Measurements from ENCODE around the gene DPPA4.

DPPA4 gene

DNA sequence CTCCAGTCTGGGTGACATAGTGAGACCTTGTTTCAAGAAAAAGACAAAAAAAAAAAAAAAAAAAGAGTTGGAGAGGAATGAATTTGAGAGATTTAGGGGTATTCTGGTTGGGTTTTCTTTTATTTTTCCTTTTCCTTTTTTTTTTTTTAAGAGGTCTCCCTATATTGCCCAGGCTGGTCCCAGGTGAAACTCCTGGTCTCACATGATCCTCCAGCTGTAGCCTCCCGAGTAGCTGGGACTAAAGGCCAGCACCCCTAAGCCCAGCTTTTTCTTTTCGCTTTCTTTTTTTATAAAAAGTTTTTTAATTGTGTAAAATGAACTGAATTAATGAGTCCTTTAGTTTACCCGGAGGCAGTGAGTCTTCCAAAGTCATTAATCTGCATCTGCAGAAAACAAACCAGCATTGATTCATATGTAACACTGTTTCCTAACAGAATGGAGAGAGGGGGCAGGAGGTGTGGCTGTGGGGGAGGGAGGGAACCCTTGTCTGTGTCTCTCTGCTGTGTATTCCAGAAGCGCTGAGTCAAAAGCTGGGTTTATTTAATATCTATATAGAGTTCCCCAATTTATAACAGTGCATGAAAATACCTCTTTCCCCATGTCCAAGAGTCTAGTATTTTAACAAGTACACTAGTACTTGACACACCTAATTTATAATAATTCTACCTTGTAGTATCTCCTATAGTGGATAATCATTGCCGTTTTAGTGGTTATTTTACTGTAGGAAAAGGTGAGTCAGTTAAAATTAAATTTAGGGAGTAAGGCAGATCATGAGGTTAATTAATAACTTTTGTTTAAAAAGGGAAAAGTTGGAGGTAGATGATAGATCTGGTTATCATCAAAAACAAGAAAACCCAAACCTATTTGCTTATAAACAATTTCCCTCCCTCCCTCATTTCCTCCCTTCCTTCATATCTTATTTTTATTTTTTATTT is 2.6 kb upstream of the DPPA4 start:
- Histone ChIP-seq H3K4me3 (no peak overlapping the region), H3K27ac (no peak overlapping the region)

DNA sequence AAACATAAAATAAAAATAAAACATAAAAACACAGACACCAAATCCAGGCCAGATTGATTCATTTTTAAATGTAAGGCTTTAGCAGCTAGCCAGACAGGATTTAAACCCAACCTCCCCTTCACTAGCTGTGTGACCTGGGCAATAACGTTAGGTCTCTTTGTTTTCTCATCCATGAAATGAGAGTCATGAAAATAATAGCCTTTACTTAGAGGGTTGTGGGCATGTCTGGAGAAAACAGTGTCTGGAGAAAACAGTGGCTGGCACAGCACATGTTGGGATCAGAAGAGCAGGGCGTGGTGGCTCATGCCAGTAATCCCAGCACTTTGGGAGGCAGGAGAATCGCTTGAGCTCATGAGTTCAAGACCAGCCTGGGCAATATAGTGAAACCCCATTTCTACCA is 1.9 kb upstream of the DPPA4 start:
- no peak overlapping the region for H3K27ac ChIP-seq
- no peak overlapping the region for H3K4me3 ChIP-seq

DNA sequence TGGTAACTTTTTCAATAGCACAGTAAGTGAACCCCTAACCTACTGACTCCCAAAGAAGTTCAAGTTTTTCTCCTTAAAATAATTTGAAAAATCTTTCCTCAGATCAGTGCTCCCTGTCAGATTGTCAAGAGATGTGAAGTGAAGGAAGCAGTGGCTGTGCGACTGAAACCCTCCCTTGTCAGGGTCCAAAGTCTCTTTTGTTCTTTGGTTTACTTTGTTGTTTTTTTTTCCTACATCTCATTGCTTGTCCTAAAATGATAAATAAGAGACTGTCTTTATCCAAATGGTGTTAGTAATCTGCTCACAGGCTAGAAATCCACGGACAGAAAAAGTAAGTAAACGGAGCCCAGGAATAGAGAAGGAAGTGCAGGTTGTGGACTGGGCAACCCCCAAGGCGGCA is 976 bp upstream of the DPPA4 start:
- Histone ChIP-seq H3K4me3 (no peak overlapping the region), H3K27ac (no peak overlapping the region)

DNA sequence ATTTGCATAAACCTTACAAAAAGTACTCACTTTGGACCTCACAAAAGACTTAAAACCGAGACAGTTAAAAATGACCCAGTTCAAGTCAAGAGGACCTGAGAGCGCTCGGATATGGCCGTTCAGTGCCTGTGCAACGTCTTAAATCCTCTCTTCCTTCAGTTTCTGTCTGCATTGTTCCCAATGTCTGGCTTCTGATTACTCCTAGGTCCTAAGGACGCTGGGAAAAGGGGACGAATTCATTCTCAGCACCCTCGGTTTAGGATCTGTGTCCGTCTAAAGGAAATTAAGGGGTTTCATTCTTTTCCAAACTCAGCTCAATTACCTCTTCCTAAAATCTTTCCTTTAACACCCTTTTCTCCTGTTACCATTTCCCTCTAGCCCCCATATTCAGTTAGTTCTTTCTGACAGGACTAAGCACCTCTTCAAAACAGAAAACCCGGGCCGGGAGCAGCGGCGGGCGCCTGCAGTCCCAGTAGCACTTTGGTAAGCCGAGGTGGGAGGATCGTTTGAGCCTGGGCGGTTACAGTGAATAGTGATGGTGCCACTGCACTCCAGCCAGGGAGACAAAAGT is 970 bp downstream of the DPPA4 start:
- peak overlapping the region in 4 of 7 experiments; percentile 4 to 27 (median 16) for H3K4me3 ChIP-seq

DNA sequence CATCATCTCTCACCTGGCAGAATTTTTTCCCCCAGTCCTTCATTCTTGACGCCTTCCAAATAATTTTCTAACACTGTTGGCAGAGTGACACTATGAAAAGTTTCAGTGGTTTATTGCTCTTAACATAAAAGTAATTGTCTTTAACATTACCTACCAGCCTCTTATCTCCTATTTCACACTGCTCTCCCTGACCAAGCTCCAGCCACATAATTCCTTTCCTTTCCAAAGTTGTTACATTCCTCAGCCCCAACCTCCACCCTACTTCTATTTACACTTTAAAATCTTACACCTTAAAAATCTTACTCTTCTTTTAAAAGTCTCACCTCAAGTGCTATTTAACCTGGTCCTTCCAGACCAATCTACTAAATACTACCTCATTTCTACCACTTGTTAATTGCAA is 2.8 kb downstream of the DPPA4 start:
- Histone ChIP-seq H3K27ac (no peak overlapping the region), H3K4me3 (no peak overlapping the region)

More for the DNA sequence above, 970 bp downstream of the DPPA4 start:
- H3K27ac ChIP-seq = no peak overlapping the region

DNA sequence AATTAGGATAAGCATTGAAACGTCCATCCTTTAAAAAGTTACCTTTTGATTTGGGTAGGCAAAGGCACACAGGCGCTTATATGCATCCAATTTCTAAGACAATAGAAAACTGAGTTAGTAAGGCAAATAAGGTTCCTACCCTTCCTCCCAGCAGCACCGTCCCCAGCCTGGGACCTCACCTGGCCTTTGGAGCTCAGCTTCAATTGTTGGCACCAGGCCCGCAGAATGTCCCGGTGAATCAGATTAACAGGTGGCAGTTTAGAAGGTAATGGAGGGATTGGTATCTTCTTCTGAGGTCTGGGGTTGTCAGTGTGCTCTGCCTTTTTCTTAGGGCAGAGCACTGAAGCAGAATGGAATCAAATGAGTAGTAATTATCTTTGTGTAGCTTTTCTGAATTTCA is 5.7 kb downstream of the DPPA4 start:
- Histone ChIP-seq H3K4me3 (no peak overlapping the region), H3K27ac (no peak overlapping the region)

DNA sequence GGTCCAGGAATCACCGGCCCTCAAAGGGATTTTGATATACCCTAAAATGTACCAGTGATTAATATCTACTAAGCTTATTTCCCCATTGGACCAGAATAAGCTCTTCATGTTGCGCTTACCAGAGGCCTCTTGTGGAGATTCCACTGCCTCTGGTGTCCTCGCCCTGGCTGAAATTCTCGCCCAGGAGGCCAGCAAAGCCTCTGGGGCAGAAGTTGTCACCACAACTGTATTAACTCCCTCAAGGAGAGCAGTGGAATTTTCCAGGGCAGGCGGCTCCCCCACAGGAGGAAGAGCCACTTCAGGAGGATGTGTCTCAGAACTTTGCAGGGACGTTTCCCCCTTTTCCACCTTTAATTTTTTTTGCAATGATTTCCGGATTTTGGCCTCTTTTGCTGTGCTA is 6.9 kb downstream of the DPPA4 start:
- Histone ChIP-seq H3K4me3 (no peak overlapping the region), H3K27ac (no peak overlapping the region)

DNA sequence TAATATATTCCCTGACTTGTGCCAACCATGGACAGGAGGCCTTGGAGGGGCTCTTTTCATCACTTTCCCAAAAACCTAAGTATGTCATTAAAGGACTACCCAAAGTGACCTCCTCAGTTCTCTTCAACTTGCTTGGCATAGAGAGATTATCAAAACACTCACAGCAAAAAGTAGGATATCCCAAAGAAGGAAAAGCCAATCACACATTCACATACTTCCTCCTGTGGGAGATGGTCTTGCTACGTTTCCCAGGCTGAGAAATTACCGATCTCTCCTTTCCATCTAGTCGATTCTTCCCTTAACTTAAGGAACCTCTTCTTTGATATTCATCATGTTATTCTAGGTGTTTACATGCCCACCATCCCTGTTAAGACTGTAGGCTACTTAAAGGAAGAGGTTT is 9.1 kb downstream of the DPPA4 start:
- H3K27ac ChIP-seq = no peak overlapping the region
- H3K4me3 ChIP-seq = no peak overlapping the region

DNA sequence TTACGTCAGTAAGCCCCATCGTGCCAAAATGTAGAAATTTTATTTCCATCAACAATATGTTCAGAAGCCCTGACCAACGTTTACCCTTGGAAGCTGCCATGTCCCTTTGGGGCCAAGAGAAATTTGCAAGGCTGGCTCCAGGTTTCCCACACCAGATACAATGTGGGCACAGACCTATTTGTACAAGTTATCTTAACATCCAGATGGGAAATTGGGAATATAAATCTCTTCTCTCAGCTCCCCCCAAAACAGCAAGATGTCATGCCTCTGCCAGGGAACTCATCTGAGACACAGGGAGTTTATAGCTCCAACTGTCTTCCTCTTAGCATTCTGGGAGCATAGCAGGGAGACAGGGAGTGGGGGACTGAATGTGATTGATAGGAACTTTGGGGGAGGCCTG is 11.7 kb downstream of the DPPA4 start:
- H3K4me3 ChIP-seq = no peak overlapping the region
- no peak overlapping the region for H3K27ac ChIP-seq

DNA sequence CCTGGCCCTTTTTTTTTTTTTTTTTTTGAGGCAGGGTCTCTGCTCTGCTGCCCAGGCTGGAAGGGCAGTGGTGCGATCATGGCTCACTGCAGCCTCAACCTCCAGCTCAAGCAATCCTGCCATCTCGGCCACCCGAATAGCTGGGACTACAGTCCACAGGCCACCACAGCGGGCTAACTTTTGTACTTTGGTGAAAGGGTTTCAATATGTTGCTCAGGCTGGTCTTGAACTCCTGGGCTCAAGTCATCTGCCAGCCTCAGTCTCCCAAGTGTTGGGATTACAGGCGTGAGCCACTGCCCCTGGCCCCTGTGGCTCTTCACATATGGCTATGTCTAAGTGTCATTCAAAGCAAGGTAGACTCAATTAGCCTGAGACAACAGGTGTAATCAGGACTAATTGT is 12.2 kb downstream of the DPPA4 start:
- Histone ChIP-seq H3K4me3 (no peak overlapping the region), H3K27ac (no peak overlapping the region)

DNA sequence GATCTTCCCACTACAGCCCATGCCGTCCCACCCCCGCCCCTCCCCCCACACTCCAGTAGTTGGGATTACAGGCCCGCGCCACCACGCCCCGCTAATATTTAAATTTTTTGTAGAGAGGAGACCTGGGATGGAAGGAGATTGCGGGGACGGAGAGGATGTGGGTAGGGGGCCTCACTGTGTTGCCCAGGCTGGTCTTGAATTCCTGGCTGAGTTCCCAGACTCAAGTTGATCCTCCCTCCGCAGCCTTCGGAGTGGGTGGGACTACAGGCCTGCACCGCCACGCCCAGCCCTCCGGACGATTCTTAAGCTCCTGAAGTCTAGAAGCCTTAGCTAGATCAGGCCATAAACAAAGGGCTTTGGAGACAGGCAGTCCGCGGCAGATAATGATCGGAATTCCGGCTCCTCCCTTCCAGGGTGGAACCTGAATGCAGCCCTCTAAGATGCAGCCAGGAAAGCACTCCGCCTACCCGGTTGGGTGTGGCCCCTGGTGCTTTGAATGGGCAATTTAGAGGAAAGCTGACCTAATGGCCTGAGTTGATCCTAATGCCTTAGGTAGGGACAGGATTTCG is 21.1 kb downstream of the DPPA4 start, which contains the start of gene DPPA2:
Gene DPPA2 (minus strand): TSS at position 356 of the 569 bp plus-strand sequence. CDS start 1,975 bp downstream, outside the sequence.
- H3K27ac ChIP-seq = no peak within 1 kb of the TSS

DNA sequence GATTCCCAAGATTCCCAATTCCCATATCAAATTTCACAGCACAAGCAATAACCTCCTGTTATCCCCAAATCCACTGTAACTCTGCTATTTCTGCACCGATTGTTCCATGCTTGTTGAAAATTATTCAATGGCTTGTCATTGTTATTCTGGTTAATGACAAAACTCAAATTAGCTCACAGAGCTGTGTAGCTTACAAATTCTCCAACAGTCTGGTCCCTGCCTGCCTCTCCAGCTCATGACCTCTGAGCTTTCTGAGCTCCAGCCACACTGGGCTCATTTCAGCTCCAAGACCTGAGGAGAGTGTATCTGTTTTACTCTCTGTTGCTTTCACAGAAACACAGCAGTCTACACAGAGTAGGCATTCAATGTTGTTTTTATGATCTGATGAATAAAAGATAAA is 24.3 kb downstream of the DPPA4 start:
- no peak overlapping the region for H3K4me3 ChIP-seq
- H3K27ac ChIP-seq = no peak overlapping the region

More for the DNA sequence above, 21.1 kb downstream of the DPPA4 start, which contains the start of gene DPPA2:
- no peak within 1 kb of the TSS for H3K4me3 ChIP-seq

DNA sequence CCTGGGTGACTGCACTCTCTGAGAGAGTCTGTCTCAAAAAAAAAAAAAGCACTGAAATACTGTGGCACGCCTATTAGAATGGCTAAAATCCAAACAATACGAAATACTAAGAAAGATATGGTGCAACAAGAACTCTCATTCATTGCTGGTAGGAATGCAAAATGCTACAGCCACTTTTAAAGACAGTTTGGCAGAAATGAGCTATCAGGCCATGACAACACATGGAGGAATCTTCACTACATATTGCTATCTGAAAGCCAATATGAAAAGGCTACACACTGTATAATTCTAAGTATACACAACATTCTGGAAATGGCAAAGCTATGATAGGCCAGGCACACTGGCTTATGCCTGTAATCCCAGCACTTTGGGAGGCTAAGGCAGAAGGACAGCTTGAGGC is 39.9 kb downstream of the DPPA4 start:
- H3K4me3 ChIP-seq = no peak overlapping the region
- no peak overlapping the region for H3K27ac ChIP-seq

DNA sequence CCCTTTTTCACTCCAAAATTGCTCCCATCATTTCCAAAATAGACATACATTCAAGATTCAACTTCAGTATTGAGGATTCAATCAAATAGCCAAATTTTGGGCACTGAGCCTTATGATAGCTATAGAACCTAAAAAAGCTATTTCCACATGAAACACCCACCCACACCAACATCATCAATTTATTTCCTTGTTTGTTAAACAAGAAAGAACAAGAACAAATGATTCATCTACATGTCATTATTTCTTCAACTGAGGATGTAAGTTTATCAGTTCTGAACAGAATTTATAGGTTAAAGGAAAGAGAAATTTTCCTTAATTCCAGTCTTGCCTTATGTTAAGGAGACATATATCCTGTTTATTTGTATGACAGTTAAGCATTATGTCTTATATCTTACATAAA is 53.3 kb downstream of the DPPA4 start:
- no peak overlapping the region for H3K27ac ChIP-seq
- H3K4me3 ChIP-seq = no peak overlapping the region

DNA sequence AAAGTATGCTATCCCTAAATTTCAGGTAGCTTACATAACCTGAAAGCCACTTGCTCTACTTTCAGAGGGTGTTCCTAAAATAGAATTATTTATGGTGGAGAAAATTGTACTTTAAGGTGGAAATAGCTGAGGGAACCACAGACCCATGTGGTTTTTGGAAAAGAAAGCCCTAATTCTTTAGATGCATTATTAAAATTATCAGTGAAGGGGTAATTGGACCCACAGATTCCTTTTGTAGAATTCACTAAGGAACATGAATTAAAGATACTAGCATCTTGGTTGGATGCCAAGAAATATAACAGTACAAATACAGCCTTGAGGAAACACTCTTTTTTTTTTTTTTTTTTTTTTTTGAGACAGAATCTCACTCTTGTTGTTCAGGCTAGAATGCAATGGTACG is 58.8 kb downstream of the DPPA4 start:
- Histone ChIP-seq H3K27ac (no peak overlapping the region), H3K4me3 (no peak overlapping the region)

DNA sequence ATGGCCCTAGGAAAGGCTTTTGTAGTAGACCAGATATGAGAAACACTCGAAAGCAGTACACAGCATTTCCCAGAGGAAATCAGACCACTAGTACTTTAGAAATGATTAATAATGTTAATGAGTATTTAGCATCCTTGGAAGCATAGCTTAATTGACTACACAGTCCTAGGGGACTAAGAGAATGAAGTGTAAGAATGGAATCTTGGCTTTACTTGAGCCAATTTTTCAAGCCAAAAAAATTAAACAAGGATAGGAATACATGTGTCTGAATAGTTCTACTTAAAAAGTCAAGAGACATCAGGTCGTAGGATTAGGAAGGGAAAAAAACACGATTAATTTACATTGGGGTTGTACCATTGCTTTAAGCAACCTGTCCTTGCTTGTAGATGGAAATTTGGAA is 59.2 kb downstream of the DPPA4 start:
- no peak overlapping the region for H3K27ac ChIP-seq
- no peak overlapping the region for H3K4me3 ChIP-seq
